HG03103 (cell line): ENCODE measurements around the gene RAP1GDS1.
A peak's percentile ranks its signal among the peaks of the same experiment; 100 is the strongest.
"Not testable (repeated sequence)": the region's sequence is repeated elsewhere in the genome, so short reads cannot be mapped to it uniquely, and the experiment has no call there.

Experiments used
- ATAC-seq: cut with Tn5 transposase; IDR thresholded peaks from one replicate; pipeline ENCODE4 v1.9.1; 2021; ENCODE audit warnings: low read depth; ENCODE audit not compliant: unreplicated experiment

RAP1GDS1 gene

DNA sequence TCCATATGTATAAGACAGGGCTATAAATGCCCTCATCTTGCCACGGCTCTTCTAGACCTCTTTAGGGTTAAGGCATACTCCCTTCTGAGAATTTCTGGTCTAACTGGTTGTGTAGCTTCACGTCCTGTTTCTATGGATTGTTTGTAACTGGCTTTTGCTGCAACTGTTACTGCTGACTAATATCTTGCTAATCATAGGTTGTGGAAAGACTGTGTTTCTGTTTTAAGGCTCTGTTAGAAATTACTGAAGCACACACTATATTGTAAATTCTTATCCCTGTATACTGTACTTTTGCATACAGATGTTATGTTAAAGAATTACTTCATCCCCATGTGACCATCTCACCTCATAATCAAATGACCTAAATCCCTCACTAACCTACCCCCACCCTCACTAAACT lies 218.4 kb downstream of the RAP1GDS1 start:
- ATAC-seq = not testable (repeated sequence)

DNA sequence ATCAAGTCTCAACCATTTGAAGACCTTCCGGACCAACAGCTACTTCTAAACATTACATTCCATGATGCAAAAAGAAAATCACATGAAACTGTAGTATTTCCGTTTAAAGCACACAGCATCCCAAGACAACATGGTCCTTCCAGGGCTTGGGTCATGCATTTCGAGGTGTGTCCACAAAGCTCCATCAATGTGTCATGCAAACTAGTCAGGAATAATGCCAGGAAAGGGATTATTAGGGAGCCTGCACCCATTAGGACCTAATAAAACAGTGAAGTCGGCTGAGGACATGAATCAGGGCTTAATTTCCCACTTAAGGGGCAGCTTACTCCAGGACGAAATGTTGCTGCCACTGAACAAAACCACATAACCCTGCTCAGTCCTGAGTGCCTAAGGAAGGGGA lies 219.4 kb downstream of the RAP1GDS1 start:
- ATAC-seq = no peak

DNA sequence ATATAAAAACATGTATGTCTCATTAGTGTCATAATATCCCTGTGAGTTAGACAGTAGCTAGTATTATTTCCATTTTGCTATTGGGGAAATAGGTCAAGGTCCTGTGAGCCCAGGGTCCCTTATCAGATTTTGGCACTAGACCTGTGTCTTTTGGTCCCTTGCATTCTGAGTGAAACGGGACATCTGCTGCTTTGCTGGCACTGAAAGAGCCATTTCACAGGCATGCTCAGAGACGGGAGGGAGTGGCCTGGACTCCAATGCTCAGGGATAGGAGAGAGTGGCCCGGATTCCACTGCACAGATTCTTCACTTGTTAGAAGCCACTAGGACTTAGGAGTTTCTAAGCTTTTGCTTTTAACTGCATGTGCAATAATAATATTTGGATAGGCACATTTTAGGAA lies 220.0 kb downstream of the RAP1GDS1 start:
- ATAC-seq = no peak

- ATAC-seq = peak; percentile 13
Measured at GRCh38 chr4:98482503-98482846, 221.3 kb downstream of the RAP1GDS1 start.

GRCh38 chr4:98482847-98483806 lies 221.9 kb downstream of the RAP1GDS1 start:
- peak; percentile 83 for ATAC-seq

- no peak for ATAC-seq
Measured at GRCh38 chr4:98484031-98484430, 222.8 kb downstream of the RAP1GDS1 start.

- no peak for ATAC-seq
Measured at GRCh38 chr4:98485816-98486345, 224.7 kb downstream of the RAP1GDS1 start.

GRCh38 chr4:98490251-98490650 lies 229.1 kb downstream of the RAP1GDS1 start:
- no peak for ATAC-seq

- no peak for ATAC-seq
Measured at GRCh38 chr4:98491899-98492559, 230.8 kb downstream of the RAP1GDS1 start.

- peak; percentile 70 for ATAC-seq
Measured at GRCh38 chr4:98493296-98493695, 232.1 kb downstream of the RAP1GDS1 start.
